IMR-90 (cell line): ENCODE results near the gene IKBKE. TPM values are rescaled to one million over a fixed set of nuclear protein-coding genes. Genes with fewer than 3 reads are reported as not detected.

ENCODE experiments used
- ATAC-seq: fragments of 200-7000 bp; cut with Tn5 transposase; 2 replicates; pipeline ENCODE4 v1.9.1; 2020; ENCODE audit warnings: low read depth, mild to moderate bottlenecking, moderate library complexity
- BruUV-seq: library from RNA; stranded (reverse); fragments of 400-500 nt; replicated peaks from 2 replicates; lab custom pipeline; 2021; lab: Mats Ljungman, UMichigan
- CTCF ChIA-PET: fragments of 300-600 bp; formaldehyde crosslinking; extraction: SDS; loops from one replicate; lab custom pipeline; 2021; ENCODE audit warnings: antibody characterized with exemption; lab: Yijun Ruan, JAX
- POLR2A ChIA-PET: fragments of 300-600 bp; sonication (Branson Sonifier 250); formaldehyde crosslinking; loops from one replicate; lab custom pipeline; 2022; ENCODE audit warnings: antibody characterized with exemption; ENCODE audit not compliant: unreplicated experiment; lab: Charles Lee
- DNase-seq: peaks from one replicate; pipeline ENCODE4 v3.0.0; 2013
- H2AFZ ChIP-seq: replicated peaks from 2 replicates; pipeline ENCODE3; 2013; ENCODE audit warnings: low read length, mild to moderate bottlenecking; ENCODE audit not compliant: poor library complexity
- H2AK5ac ChIP-seq: 2 replicates; pipeline ENCODE4 v1.6.1; 2013; ENCODE audit warnings: low read depth, low read length, inconsistent platforms
- H2AK9ac ChIP-seq: replicated peaks from 2 replicates; pipeline ENCODE3; 2013; ENCODE audit warnings: mild to moderate bottlenecking, low read depth, low read length, moderate library complexity; ENCODE audit not compliant: poor library complexity
- H2BK120ac ChIP-seq: 2 replicates; pipeline ENCODE4 v1.6.1; 2013; ENCODE audit warnings: low read depth, low read length, inconsistent platforms
- H2BK15ac ChIP-seq: 3 replicates; pipeline ENCODE4 v1.6.1; 2013; ENCODE audit warnings: low read depth, low read length, inconsistent platforms
- H2BK20ac ChIP-seq: 2 replicates; pipeline ENCODE4 v1.6.1; 2013; ENCODE audit warnings: low read depth, mild to moderate bottlenecking, inconsistent platforms, low read length, moderate library complexity
- H2BK5ac ChIP-seq: 2 replicates; pipeline ENCODE4 v1.6.1; 2013; ENCODE audit warnings: mild to moderate bottlenecking, low read depth, low read length, inconsistent platforms; ENCODE audit not compliant: poor library complexity, severe bottlenecking
- H3K14ac ChIP-seq: replicated peaks from 2 replicates; pipeline ENCODE4 v1.6.1; 2013; ENCODE audit warnings: low read depth, low read length, inconsistent platforms
- H3K18ac ChIP-seq: 2 replicates; pipeline ENCODE4 v1.6.1; 2013; ENCODE audit warnings: low read depth, low read length, control low read depth
- H3K23ac ChIP-seq: 2 replicates; pipeline ENCODE4 v1.6.1; 2013; ENCODE audit warnings: low read depth, low read length, inconsistent platforms
- H3K27ac ChIP-seq: 2 replicates; pipeline ENCODE4 v1.5.1; 2013; ENCODE audit warnings: mild to moderate bottlenecking, control low read depth, low read length; ENCODE audit not compliant: insufficient read depth
- H3K27me3 ChIP-seq: 2 replicates; pipeline ENCODE4 v1.6.1; 2013; ENCODE audit warnings: low read length; ENCODE audit not compliant: control insufficient read depth, insufficient read depth
- H3K36me3 ChIP-seq: 2 replicates; pipeline ENCODE4 v1.6.1; 2013; ENCODE audit warnings: low read length, mixed read lengths; ENCODE audit not compliant: control insufficient read depth, insufficient read depth
- H3K4ac ChIP-seq: 2 replicates; pipeline ENCODE4 v1.6.1; 2013; ENCODE audit warnings: low read depth, low read length, inconsistent platforms
- H3K4me1 ChIP-seq: 2 replicates; pipeline ENCODE4 v1.6.1; 2013; ENCODE audit warnings: low read length, mixed read lengths; ENCODE audit not compliant: control insufficient read depth, insufficient read depth
- H3K4me2 ChIP-seq: 2 replicates; pipeline ENCODE4 v1.6.1; 2013; ENCODE audit warnings: low read depth, mild to moderate bottlenecking, control low read depth, low read length, moderate library complexity
- H3K4me3 ChIP-seq: 2 replicates; pipeline ENCODE4 v1.5.1; 2013; ENCODE audit warnings: low read depth, mild to moderate bottlenecking, control low read depth, low read length, moderate library complexity; ENCODE audit not compliant: insufficient read depth
- H3K56ac ChIP-seq: 2 replicates; pipeline ENCODE4 v1.6.1; 2013; ENCODE audit warnings: low read length, inconsistent platforms; ENCODE audit not compliant: insufficient read depth; ENCODE audit errors: extremely low read depth
- H3K79me1 ChIP-seq, 2 experiments: 2 replicates each; pipeline ENCODE4 v1.6.1; 2013; ENCODE audit warnings: low read length in 2 of 2, inconsistent platforms in 1 of 2, low read depth in 1 of 2
- H3K9ac ChIP-seq: 2 replicates; pipeline ENCODE4 v1.6.1; 2013; ENCODE audit warnings: low read depth, low read length, control low read depth
- H3K9me1 ChIP-seq: 2 replicates; pipeline ENCODE4 v1.6.1; 2013; ENCODE audit warnings: low read length, inconsistent platforms; ENCODE audit not compliant: insufficient read depth
- H3K9me3 ChIP-seq: 2 replicates; pipeline ENCODE4 v1.6.1; 2013; ENCODE audit warnings: low read length; ENCODE audit not compliant: control insufficient read depth, insufficient read depth
- H4K20me1 ChIP-seq: 2 replicates; pipeline ENCODE4 v1.6.1; 2013; ENCODE audit warnings: low read length, inconsistent platforms; ENCODE audit not compliant: insufficient read depth
- H4K5ac ChIP-seq: 2 replicates; pipeline ENCODE4 v1.6.1; 2013; ENCODE audit warnings: mild to moderate bottlenecking, low read depth, low read length, control low read depth
- H4K8ac ChIP-seq, 2 experiments: 2 replicates each; pipeline ENCODE4 v1.6.1; 2013; ENCODE audit warnings: low read depth in 2 of 2, low read length in 2 of 2, control low read depth in 1 of 2, inconsistent platforms in 1 of 2
- H4K91ac ChIP-seq: 2 replicates; pipeline ENCODE4 v1.6.1; 2013; ENCODE audit warnings: low read depth, low read length, inconsistent platforms; ENCODE audit not compliant: insufficient read depth
- BHLHE40 ChIP-seq: fragments of 150-350 bp; IDR thresholded peaks from 2 replicates; pipeline ENCODE4 v1.6.1; 2016; ENCODE audit warnings: mild to moderate bottlenecking, low read depth, low read length
- CEBPB ChIP-seq: IDR thresholded peaks from 2 replicates; pipeline ENCODE4 v1.6.1; 2012; ENCODE audit warnings: low read depth, low read length, improper control_type of control experiment
- CHD1 ChIP-seq: IDR thresholded peaks from 2 replicates; pipeline ENCODE4 v1.6.1; 2012; ENCODE audit warnings: low read depth, low read length, improper control_type of control experiment
- ELK1 ChIP-seq: fragments of 150-350 bp; IDR thresholded peaks from 2 replicates; pipeline ENCODE4 v1.6.1; 2016; ENCODE audit warnings: low read depth, mild to moderate bottlenecking, low read length, moderate library complexity, borderline replicate concordance
- FOS ChIP-seq: fragments of 150-350 bp; IDR thresholded peaks from 2 replicates; pipeline ENCODE4 v1.6.1; 2016; ENCODE audit warnings: low read depth, low read length
- MAFK ChIP-seq: IDR thresholded peaks from 2 replicates; pipeline ENCODE4 v1.6.1; 2012; ENCODE audit warnings: low read depth, low read length, improper control_type of control experiment
- MAZ ChIP-seq: IDR thresholded peaks from 2 replicates; pipeline ENCODE4 v1.6.1; 2012; ENCODE audit warnings: low read depth, mild to moderate bottlenecking, low read length, improper control_type of control experiment, moderate library complexity, borderline replicate concordance
- MXI1 ChIP-seq: IDR thresholded peaks from 2 replicates; pipeline ENCODE4 v1.6.1; 2012; ENCODE audit warnings: low read depth, mild to moderate bottlenecking, low read length, moderate library complexity, borderline replicate concordance
- NFE2L2 ChIP-seq: fragments of 150-350 bp; IDR thresholded peaks from 2 replicates; pipeline ENCODE4 v1.6.1; 2016; ENCODE audit warnings: low read depth, mild to moderate bottlenecking, low read length
- POLR2A ChIP-seq: IDR thresholded peaks from 2 replicates; pipeline ENCODE4 v1.6.1; 2012; ENCODE audit warnings: mild to moderate bottlenecking, low read depth, low read length
- RCOR1 ChIP-seq: IDR thresholded peaks from 2 replicates; pipeline ENCODE4 v1.6.1; 2012; ENCODE audit warnings: mild to moderate bottlenecking, low read length, improper control_type of control experiment; ENCODE audit not compliant: insufficient replicate concordance
- RFX5 ChIP-seq: IDR thresholded peaks from 2 replicates; pipeline ENCODE4 v1.8.0; 2012; ENCODE audit warnings: low read depth, mild to moderate bottlenecking, low read length, moderate library complexity
- SMC3 ChIP-seq: fragments of 150-350 bp; IDR thresholded peaks from 2 replicates; pipeline ENCODE4 v1.6.1; 2016; ENCODE audit warnings: low read depth, mild to moderate bottlenecking, antibody characterized with exemption, low read length, moderate library complexity
- USF2 ChIP-seq: fragments of 150-350 bp; IDR thresholded peaks from 2 replicates; pipeline ENCODE4 v1.6.1; 2017; ENCODE audit warnings: mild to moderate bottlenecking, antibody characterized with exemption, low read length, low read depth
- WGBS, 2 experiments: methylation state at CpG; one replicate each; pipeline versions ENCODE4 v1.1.5 to v1.1.7; 2013; ENCODE audit warnings: missing lambda C conversion rate in 2 of 2; ENCODE audit not compliant: insufficient read length in 1 of 2; ENCODE audit errors: extremely low coverage in 2 of 2; 5-methylcytosine and 5-hydroxymethylcytosine counted together
- dilution Hi-C: fragments of 300-500 bp; cut with HindIII; formaldehyde crosslinking; loops from one replicate; pipeline ENCODE4 v1.14.3; 2018; ENCODE audit warnings: low sequenced_read_pairs; ENCODE audit not compliant: unreplicated experiment
- in situ Hi-C: fragments of 300-500 bp; cut with MboI; formaldehyde crosslinking; loops from 3 replicates; pipeline ENCODE4 v1.14.3; 2019; ENCODE audit warnings: low sequenced_read_pairs, inconsistent platforms, mixed read lengths
- intact Hi-C: fragments of 100-400 bp; cut with micrococcal nuclease; formaldehyde crosslinking; loops from 2 replicates; pipeline ENCODE4 v1.10.0; 2022
- polyA plus RNA-seq, 3 experiments: library from polyadenylated mRNA; depleted of rRNA; stranded (reverse); fragments of >200 nt; gene quantifications; 2 replicates each; pipeline ENCODE4 v1.2.3, GENCODE V29; 2012; ENCODE audit warnings: low replicate concordance in 1 of 3
- total RNA-seq: library from RNA; depleted of rRNA; stranded (reverse); fragments of >200 nt; gene quantifications from 2 replicates; pipeline ENCODE4 v1.2.3, GENCODE V29; 2012
- TF ChIP-seq, protein P1 (sequence below): conservative IDR thresholded peaks from 2 replicates; pipeline ENCODE4 v1.5.1; 2012; ENCODE audit warnings: mild to moderate bottlenecking, low read depth, low read length, improper control_type of control experiment

The IKBKE gene
- total and polyA plus RNA-seq, 2 of the 4 experiments (the other 2 are of a cell fraction): 20.3 to 24.0 TPM

DNA sequence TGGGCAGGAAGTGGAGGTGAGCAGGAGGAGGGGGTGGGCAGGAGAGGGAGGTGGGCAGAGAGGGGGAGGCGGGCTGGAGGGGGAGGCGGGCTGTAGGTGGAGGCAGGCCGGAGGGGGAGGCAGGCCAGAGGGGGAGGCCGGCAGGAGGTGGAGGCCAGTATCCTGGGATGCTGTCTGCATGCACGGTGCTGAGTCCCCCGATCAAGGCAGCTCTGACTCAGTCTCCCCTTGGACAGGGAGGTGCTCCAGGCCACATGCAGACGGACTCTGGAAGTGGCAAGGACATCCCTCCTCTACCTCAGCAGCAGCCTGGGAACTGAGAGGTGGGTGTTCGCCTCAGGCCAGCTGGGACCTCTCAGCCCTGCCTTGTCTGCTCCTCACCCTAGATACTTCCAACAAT is 9.9 kb downstream of the IKBKE start:
- 90% methylated on average over 2 of the region's 8 CpGs; no CpG with 5 or more reads in 1 of the 2 experiments for WGBS, 2 experiments
- H3K27ac ChIP-seq: no peak overlapping the region

More for the DNA sequence above, 9.9 kb downstream of the IKBKE start:
- intact Hi-C loops: loop anchor here (2.0 kb wide), 1 partner anchor 21 kb away; no protein-coding TSS in a partner anchor
- BruUV-seq: no TSS peak
- no peaks in the 10 kb centered on the region for H3K27me3 ChIP-seq
- no peaks in the 10 kb centered on the region for H3K9me3 ChIP-seq
- no peak overlapping the region for H2BK20ac ChIP-seq
- no peak overlapping the region for H2BK5ac ChIP-seq
- no peak for DNase-seq
- TF ChIP-seq NFE2L2 (no peak), FOS (no peak), SMC3 (no peak), MAZ (no peak), RCOR1 (no peak), BHLHE40 (no peak), ELK1 (no peak), USF2 (no peak), MXI1 (no peak), MAFK (no peak), CEBPB (no peak), CHD1 (no peak), RFX5 (no peak), POLR2A (no peak)
- TF ChIP-seq, protein P1, sequence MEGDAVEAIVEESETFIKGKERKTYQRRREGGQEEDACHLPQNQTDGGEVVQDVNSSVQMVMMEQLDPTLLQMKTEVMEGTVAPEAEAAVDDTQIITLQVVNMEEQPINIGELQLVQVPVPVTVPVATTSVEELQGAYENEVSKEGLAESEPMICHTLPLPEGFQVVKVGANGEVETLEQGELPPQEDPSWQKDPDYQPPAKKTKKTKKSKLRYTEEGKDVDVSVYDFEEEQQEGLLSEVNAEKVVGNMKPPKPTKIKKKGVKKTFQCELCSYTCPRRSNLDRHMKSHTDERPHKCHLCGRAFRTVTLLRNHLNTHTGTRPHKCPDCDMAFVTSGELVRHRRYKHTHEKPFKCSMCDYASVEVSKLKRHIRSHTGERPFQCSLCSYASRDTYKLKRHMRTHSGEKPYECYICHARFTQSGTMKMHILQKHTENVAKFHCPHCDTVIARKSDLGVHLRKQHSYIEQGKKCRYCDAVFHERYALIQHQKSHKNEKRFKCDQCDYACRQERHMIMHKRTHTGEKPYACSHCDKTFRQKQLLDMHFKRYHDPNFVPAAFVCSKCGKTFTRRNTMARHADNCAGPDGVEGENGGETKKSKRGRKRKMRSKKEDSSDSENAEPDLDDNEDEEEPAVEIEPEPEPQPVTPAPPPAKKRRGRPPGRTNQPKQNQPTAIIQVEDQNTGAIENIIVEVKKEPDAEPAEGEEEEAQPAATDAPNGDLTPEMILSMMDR: no peak
- no peak overlapping the region for H2BK120ac ChIP-seq
- H4K5ac ChIP-seq: no peak overlapping the region
- no peaks in the 10 kb centered on the region; the same call in 1 of the 2 replicates for H4K20me1 ChIP-seq
- ATAC-seq: no peak
- no peak overlapping the region; the same call in 1 of the 2 replicates for H4K91ac ChIP-seq
- H3K14ac ChIP-seq: no peak overlapping the region
- no peak overlapping the region for H3K9ac ChIP-seq
- H2AK9ac ChIP-seq: peak overlapping the region; percentile 80
- H3K4me2 ChIP-seq: no peak overlapping the region
- peaks cover 8% of the 10 kb centered on the region for H3K9me1 ChIP-seq
- no peak overlapping the region for H3K18ac ChIP-seq
- H4K8ac ChIP-seq: no peak overlapping the region
- H3K4me1 ChIP-seq: peaks cover 9% of the 10 kb centered on the region
- dilution Hi-C loops: no loop called here
- H2AK5ac ChIP-seq: peak overlapping the region; percentile 96; the same call in 1 of the 2 replicates
- peaks cover 46% of the 10 kb centered on the region for H3K36me3 ChIP-seq
- H2BK15ac ChIP-seq: no peak overlapping the region; the same call in 2 of the 3 replicates
- H3K23ac ChIP-seq: no peak overlapping the region
- no peak overlapping the region for H3K56ac ChIP-seq
- POLR2A ChIA-PET: no interaction called here
- in situ Hi-C loops: loop anchor here (5.0 to 10.0 kb wide), 3 partner anchors 62 to 435 kb away; no protein-coding TSS in a partner anchor
- CTCF ChIA-PET: interaction anchor here (1.2 to 1.7 kb wide), 6 partner anchors 9 to 153 kb away, joined by 4 to 7 read pairs (median 4); no protein-coding TSS in a partner anchor
- H3K4ac ChIP-seq: peak overlapping the region; percentile 39; the same call in 1 of the 2 replicates
- no peak overlapping the region for H3K4me3 ChIP-seq
- H2AFZ ChIP-seq: no peak overlapping the region
- H3K79me1 ChIP-seq: peaks cover 0 to 7% of the 10 kb centered on the region in 2 experiments; a peak in 1 of 4 replicates
